K562 treated with DMSO at 1 percent for 48 hours (cell line): ENCODE results near the gene GLG1. TPM values are rescaled to one million over a fixed set of nuclear protein-coding genes. Genes with fewer than 3 reads are reported as not detected.

Source experiments
- total RNA-seq: library from RNA; unstranded; fragments of 300-600 nt; gene quantifications from 2 replicates; pipeline ENCODE4 v1.2.3, GENCODE V29; 2022; ENCODE audit warnings: low replicate concordance; ENCODE audit errors: extremely low read depth

Gene GLG1
- not detected in 2 replicates for total RNA-seq

GRCh38 chr16:74606521-74607309, at the start of gene GLG1:
Gene GLG1, minus strand, starts transcription at chr16:74607114. Its CDS starts 20 bp downstream, at chr16:74607094.

GRCh38 chr16:74420612-74421481, 186.1 kb downstream of the GLG1 start, which contains the start of gene CLEC18B:
Gene CLEC18B, minus strand, starts transcription at chr16:74421478. Its CDS starts 208 bp downstream, at chr16:74421270.

Other genes starting within 250 kb of the GLG1 start
- gene NPIPB15, start 230.8 kb downstream of the GLG1 start, total RNA-seq = not detected in 2 replicates
- gene CLEC18B, start 185.6 kb downstream of the GLG1 start, total RNA-seq = not detected in 2 replicates
- gene RFWD3, start 59.8 kb upstream of the GLG1 start, total RNA-seq = not detected in 2 replicates
- gene MLKL, start 93.7 kb upstream of the GLG1 start, total RNA-seq = not detected in 2 replicates
- gene FA2H, start 167.7 kb upstream of the GLG1 start, total RNA-seq = not detected in 2 replicates